Hepatocyte (in vitro differentiated cells): ENCODE results near the gene TOGARAM1. TPM values are rescaled to one million over a fixed set of nuclear protein-coding genes. Genes with fewer than 3 reads are reported as not detected.
A peak's percentile ranks its signal among the peaks of the same experiment; 100 is the strongest.

Experiments used
- DNase-seq: peaks from one replicate; pipeline ENCODE4 v3.0.0-alpha.2; 2016; ENCODE audit warnings: low spot score
- H2AFZ ChIP-seq: fragments of 200-600 bp; sonication (generic); 2 replicates; pipeline ENCODE4 v1.6.0; 2016; ENCODE audit warnings: antibody characterized with exemption, mild to moderate bottlenecking
- H3K27ac ChIP-seq: fragments of 200-600 bp; sonication (generic); 2 replicates; pipeline ENCODE4 v1.5.1; 2016; ENCODE audit warnings: mild to moderate bottlenecking
- H3K27me3 ChIP-seq: fragments of 200-600 bp; sonication (generic); 2 replicates; pipeline ENCODE4 v1.6.1; 2016
- H3K36me3 ChIP-seq: fragments of 200-600 bp; sonication (generic); replicated peaks from 2 replicates; pipeline ENCODE4 v1.5.1; 2016; ENCODE audit warnings: low read depth; ENCODE audit not compliant: insufficient read depth
- H3K4me1 ChIP-seq: fragments of 200-600 bp; sonication (generic); 2 replicates; pipeline ENCODE4 v1.5.1; 2016; ENCODE audit warnings: mild to moderate bottlenecking, moderate library complexity; ENCODE audit not compliant: insufficient read depth
- H3K4me2 ChIP-seq: fragments of 200-600 bp; sonication (generic); 2 replicates; pipeline ENCODE4 v1.6.0; 2016
- H3K4me3 ChIP-seq: fragments of 200-600 bp; sonication (generic); 2 replicates; pipeline ENCODE4 v1.5.1; 2016; ENCODE audit warnings: mild to moderate bottlenecking
- H3K79me2 ChIP-seq: fragments of 200-600 bp; sonication (generic); 2 replicates; pipeline ENCODE4 v1.6.0; 2017; ENCODE audit warnings: mild to moderate bottlenecking
- H3K9me2 ChIP-seq: fragments of 200-600 bp; sonication (generic); replicated peaks from 2 replicates; pipeline ENCODE4 v1.6.0; 2017; ENCODE audit warnings: mild to moderate bottlenecking; ENCODE audit not compliant: insufficient read depth
- H3K9me3 ChIP-seq: fragments of 200-600 bp; sonication (generic); 2 replicates; pipeline ENCODE4 v1.5.1; 2016; ENCODE audit warnings: low read depth, mild to moderate bottlenecking
- H4K20me1 ChIP-seq: fragments of 200-600 bp; sonication (generic); 2 replicates; pipeline ENCODE4 v1.6.0; 2016; ENCODE audit warnings: mild to moderate bottlenecking; ENCODE audit not compliant: insufficient read depth, poor library complexity, severe bottlenecking
- EZH2 ChIP-seq: fragments of 200-600 bp; sonication (generic); IDR thresholded peaks from 2 replicates; pipeline ENCODE4 v1.6.1; 2016; ENCODE audit warnings: antibody characterized with exemption, mild to moderate bottlenecking, borderline replicate concordance
- EZH2phosphoT487 ChIP-seq: fragments of 200-600 bp; sonication (generic); IDR thresholded peaks from one replicate; pipeline ENCODE4 v1.6.1; 2018; ENCODE audit warnings: antibody characterized with exemption, mild to moderate bottlenecking, low read depth, moderate library complexity; ENCODE audit not compliant: unreplicated experiment, severe bottlenecking
- WGBS: methylation state at CpG from one replicate; pipeline ENCODE4 v1.1.6; 2016; ENCODE audit warnings: low lambda C conversion rate; ENCODE audit errors: missing lambda C conversion rate; 5-methylcytosine and 5-hydroxymethylcytosine counted together
- polyA plus RNA-seq: library from polyadenylated mRNA; unstranded; fragments of >200 nt; fragmentation: Nextera tagmentation; extraction: Ambion mirVana; gene quantifications from 2 replicates; pipeline ENCODE4 v1.2.1, GENCODE V29; 2016
- total RNA-seq: library from RNA; depleted of rRNA; stranded (reverse); fragments of >200 nt; gene quantifications from 2 replicates; pipeline ENCODE4 v1.2.3, GENCODE V29; 2014
- TF ChIP-seq, protein P1 (sequence below): fragments of 200-600 bp; sonication (generic); IDR thresholded peaks from 2 replicates; pipeline ENCODE4 v1.5.1; 2016; ENCODE audit warnings: antibody characterized with exemption, mild to moderate bottlenecking; ENCODE audit not compliant: poor library complexity

Gene TOGARAM1
- total and polyA plus RNA-seq, 2 experiments from 2014 or later: 9.3 to 36.2 TPM

- Histone ChIP-seq H3K27me3 (no peaks in the 10 kb centered on the region), H3K9me2 (no peaks in the 10 kb centered on the region), H3K4me3 (peak overlapping the region; percentile 47), H4K20me1 (peaks cover 36% of the 10 kb centered on the region), H3K36me3 (no peaks in the 10 kb centered on the region), H3K79me2 (peaks cover 87% of the 10 kb centered on the region), H3K4me2 (peak overlapping the region; percentile 80), H3K27ac (peak overlapping the region; percentile 82), H3K4me1 (peaks cover 29% of the 10 kb centered on the region), H3K9me3 (no peaks in the 10 kb centered on the region), H2AFZ (peak overlapping the region; percentile 70)
- peak; percentile 77 for DNase-seq
- under 1% methylated on average over 14 of the region's 14 CpGs for WGBS
- TF ChIP-seq, protein P1, sequence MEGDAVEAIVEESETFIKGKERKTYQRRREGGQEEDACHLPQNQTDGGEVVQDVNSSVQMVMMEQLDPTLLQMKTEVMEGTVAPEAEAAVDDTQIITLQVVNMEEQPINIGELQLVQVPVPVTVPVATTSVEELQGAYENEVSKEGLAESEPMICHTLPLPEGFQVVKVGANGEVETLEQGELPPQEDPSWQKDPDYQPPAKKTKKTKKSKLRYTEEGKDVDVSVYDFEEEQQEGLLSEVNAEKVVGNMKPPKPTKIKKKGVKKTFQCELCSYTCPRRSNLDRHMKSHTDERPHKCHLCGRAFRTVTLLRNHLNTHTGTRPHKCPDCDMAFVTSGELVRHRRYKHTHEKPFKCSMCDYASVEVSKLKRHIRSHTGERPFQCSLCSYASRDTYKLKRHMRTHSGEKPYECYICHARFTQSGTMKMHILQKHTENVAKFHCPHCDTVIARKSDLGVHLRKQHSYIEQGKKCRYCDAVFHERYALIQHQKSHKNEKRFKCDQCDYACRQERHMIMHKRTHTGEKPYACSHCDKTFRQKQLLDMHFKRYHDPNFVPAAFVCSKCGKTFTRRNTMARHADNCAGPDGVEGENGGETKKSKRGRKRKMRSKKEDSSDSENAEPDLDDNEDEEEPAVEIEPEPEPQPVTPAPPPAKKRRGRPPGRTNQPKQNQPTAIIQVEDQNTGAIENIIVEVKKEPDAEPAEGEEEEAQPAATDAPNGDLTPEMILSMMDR: no peak
- TF ChIP-seq EZH2 (no peak), EZH2phosphoT487 (no peak)
Observed at GRCh38 chr14:44961151-44961553, 838 bp upstream of the TOGARAM1 start.

DNA sequence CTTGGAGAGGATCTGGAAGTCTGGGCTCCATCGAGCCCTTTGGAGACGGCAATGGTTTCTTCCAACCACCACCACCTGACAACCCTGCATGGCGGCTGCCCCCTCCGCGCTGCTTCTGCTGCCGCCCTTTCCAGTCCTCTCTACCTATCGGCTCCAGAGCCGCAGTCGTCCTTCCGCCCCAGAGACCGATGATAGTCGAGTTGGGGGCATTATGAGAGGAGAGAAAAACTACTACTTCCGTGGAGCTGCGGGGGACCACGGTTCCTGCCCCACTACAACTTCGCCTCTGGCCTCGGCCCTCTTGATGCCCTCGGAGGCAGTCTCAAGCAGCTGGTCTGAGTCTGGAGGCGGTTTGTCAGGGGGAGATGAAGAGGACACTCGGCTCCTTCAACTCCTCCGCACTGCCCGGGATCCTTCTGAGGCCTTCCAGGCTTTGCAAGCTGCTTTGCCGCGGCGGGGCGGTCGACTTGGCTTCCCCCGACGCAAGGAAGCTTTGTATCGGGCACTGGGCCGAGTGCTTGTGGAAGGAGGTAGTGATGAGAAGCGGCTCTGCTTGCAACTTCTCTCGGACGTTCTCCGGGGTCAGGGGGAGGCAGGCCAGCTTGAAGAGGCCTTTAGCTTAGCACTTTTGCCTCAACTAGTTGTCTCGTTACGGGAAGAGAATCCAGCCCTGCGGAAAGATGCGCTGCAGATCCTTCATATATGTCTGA, 499 bp downstream of the TOGARAM1 start:
- Histone ChIP-seq H4K20me1 (peaks cover 48% of the 10 kb centered on the region), H2AFZ (peak overlapping the region; percentile 64), H3K79me2 (peaks cover 87% of the 10 kb centered on the region), H3K4me2 (peak overlapping the region; percentile 91), H3K36me3 (no peaks in the 10 kb centered on the region), H3K4me3 (peak overlapping the region; percentile 42), H3K27me3 (no peaks in the 10 kb centered on the region), H3K9me2 (no peaks in the 10 kb centered on the region), H3K9me3 (no peaks in the 10 kb centered on the region), H3K4me1 (peaks cover 40% of the 10 kb centered on the region), H3K27ac (peak overlapping the region; percentile 93)
- DNase-seq: peak; percentile 72
- TF ChIP-seq EZH2phosphoT487: no peak
- TF ChIP-seq, protein P1: peak; percentile 11
- under 1% methylated on average over 39 of the region's 39 CpGs for WGBS

- peak overlapping the region; percentile 91 for H3K4me2 ChIP-seq
- no peaks in the 10 kb centered on the region for H3K9me2 ChIP-seq
- TF ChIP-seq, protein P1: no peak
- TF ChIP-seq EZH2: no peak
- TF ChIP-seq EZH2phosphoT487: no peak
- no peaks in the 10 kb centered on the region for H3K27me3 ChIP-seq
- H3K9me3 ChIP-seq: no peaks in the 10 kb centered on the region
- DNase-seq: peak; percentile 15
- H2AFZ ChIP-seq: peak overlapping the region; percentile 64
- H3K4me1 ChIP-seq: peaks cover 37% of the 10 kb centered on the region
- H3K79me2 ChIP-seq: peaks cover 87% of the 10 kb centered on the region
- H3K27ac ChIP-seq: peak overlapping the region; percentile 93
- WGBS: 7% methylated on average over 13 of the region's 13 CpGs
- peak overlapping the region; percentile 42 for H3K4me3 ChIP-seq
- peaks cover 52% of the 10 kb centered on the region for H4K20me1 ChIP-seq
- H3K36me3 ChIP-seq: no peaks in the 10 kb centered on the region
Observed at GRCh38 chr14:44963044-44963528, 1.1 kb downstream of the TOGARAM1 start.
